ENCODE data around the gene PSTPIP2. TPM values are rescaled to one million over a fixed set of nuclear protein-coding genes. Genes with fewer than 3 reads are reported as not detected.

Gene PSTPIP2
- total RNA-seq, 3 donors from 2014 or later (not counting 1 experiment from before 2014, with no cell fraction given): 34.7 to 55.0 (median 46.9) TPM

- H3K27me3 Mint-ChIP-seq (ENCODE audit: low read depth in 2 of 2): no peaks in the 10 kb centered on the region
- WGBS (ENCODE audit: insufficient coverage): 75% methylated on average over 4 of the region's 5 CpGs
- H3K4me1 Mint-ChIP-seq: peaks cover 12 to 18% of the 10 kb centered on the region in 2 donors
- H3K9me3 Mint-ChIP-seq: no peaks in the 10 kb centered on the region
- peaks cover 5% of the 10 kb centered on the region for H3K4me1 ChIP-seq (ENCODE audit: control insufficient read depth, insufficient read depth, low read length)
- H3K4me3 Mint-ChIP-seq: no peak overlapping the region
- peaks cover 4% of the 10 kb centered on the region for H3K36me3 ChIP-seq (ENCODE audit: control insufficient read depth, insufficient read depth, low read length)
- H3K27ac ChIP-seq (ENCODE audit: low read length): no peak overlapping the region
- ATAC-seq: no peak
- H3K4me3 ChIP-seq (ENCODE audit: low read length): no peak overlapping the region
- no peak for DNase-seq
- intact Hi-C loops (cut with micrococcal nuclease): no loop called here
- TF ChIP-seq CTCF (IDR thresholded peaks at IDR 0.05): no peak
- no peaks in the 10 kb centered on the region for H3K9me3 ChIP-seq (ENCODE audit: control insufficient read depth, insufficient read depth, low read length)
- H3K27me3 ChIP-seq (ENCODE audit: control insufficient read depth, insufficient read depth, low read length): no peaks in the 10 kb centered on the region
- no peak overlapping the region for H3K27ac Mint-ChIP-seq
- H3K36me3 Mint-ChIP-seq: peaks cover 7% of the 10 kb centered on the region
Measured at GRCh38 chr18:46013484-46014189, 58.4 kb downstream of the PSTPIP2 start.

- Mint-ChIP-seq H3K27ac (no peak overlapping the region), H3K4me3 (no peak overlapping the region), H3K27me3 (ENCODE audit: low read depth in 2 of 2) (no peaks in the 10 kb centered on the region), H3K9me3 (no peaks in the 10 kb centered on the region), H3K36me3 (peaks cover 14% of the 10 kb centered on the region), H3K4me1 (peaks cover 12 to 18% of the 10 kb centered on the region in 2 donors)
- intact Hi-C loops (cut with micrococcal nuclease): no loop called here
- 97% methylated on average over 2 of the region's 4 CpGs for WGBS (ENCODE audit: insufficient coverage)
- no peaks in the 10 kb centered on the region for H3K9me3 ChIP-seq (ENCODE audit: control insufficient read depth, insufficient read depth, low read length)
- no peak for DNase-seq
- H3K4me3 ChIP-seq (ENCODE audit: low read length): no peak overlapping the region
- peaks cover 5% of the 10 kb centered on the region for H3K4me1 ChIP-seq (ENCODE audit: control insufficient read depth, insufficient read depth, low read length)
- H3K36me3 ChIP-seq (ENCODE audit: control insufficient read depth, insufficient read depth, low read length): peaks cover 4% of the 10 kb centered on the region
- no peak overlapping the region for H3K27ac ChIP-seq (ENCODE audit: low read length)
- H3K27me3 ChIP-seq (ENCODE audit: control insufficient read depth, insufficient read depth, low read length): no peaks in the 10 kb centered on the region
- ATAC-seq: no peak
- no peak for TF ChIP-seq CTCF (IDR thresholded peaks at IDR 0.05)
Measured at GRCh38 chr18:46010676-46011075, 61.4 kb downstream of the PSTPIP2 start.

- Histone ChIP-seq H3K4me3 (ENCODE audit: low read length) (no peak overlapping the region), H3K4me1 (ENCODE audit: control insufficient read depth, insufficient read depth, low read length) (peaks cover 5% of the 10 kb centered on the region)
- peak in 1 of 3 donors; percentile 7 for ATAC-seq
Measured at GRCh38 chr18:46010050-46010449, 62.0 kb downstream of the PSTPIP2 start.

More at GRCh38 chr18:46010050-46010449, 62.0 kb downstream of the PSTPIP2 start:
- peaks cover 4% of the 10 kb centered on the region for H3K36me3 ChIP-seq (ENCODE audit: control insufficient read depth, insufficient read depth, low read length)
- H3K9me3 ChIP-seq (ENCODE audit: control insufficient read depth, insufficient read depth, low read length): no peaks in the 10 kb centered on the region
- DNase-seq: no peak
- no peak overlapping the region for H3K27ac Mint-ChIP-seq
- peaks cover 15% of the 10 kb centered on the region for H3K36me3 Mint-ChIP-seq
- H3K27ac ChIP-seq (ENCODE audit: low read length): peak overlapping the region; percentile 36
- intact Hi-C loops (cut with micrococcal nuclease): no loop called here
- H3K27me3 ChIP-seq (ENCODE audit: control insufficient read depth, insufficient read depth, low read length): no peaks in the 10 kb centered on the region
- no peak overlapping the region for H3K4me3 Mint-ChIP-seq
- no peaks in the 10 kb centered on the region for H3K9me3 Mint-ChIP-seq
- peaks cover 12 to 18% of the 10 kb centered on the region in 2 donors for H3K4me1 Mint-ChIP-seq
- H3K27me3 Mint-ChIP-seq (ENCODE audit: low read depth in 2 of 2): no peaks in the 10 kb centered on the region
- TF ChIP-seq CTCF (IDR thresholded peaks at IDR 0.05): no peak
- 97% methylated on average over 4 of the region's 4 CpGs for WGBS (ENCODE audit: insufficient coverage)

Data from natural killer cell (primary cell).